ENCODE measurements around the gene HCN2. TPM values are rescaled to one million over a fixed set of nuclear protein-coding genes. Genes with fewer than 3 reads are reported as not detected.

HCN2 gene
- total RNA-seq, 1 experiment from 2014 or later = 0.04 TPM

DNA sequence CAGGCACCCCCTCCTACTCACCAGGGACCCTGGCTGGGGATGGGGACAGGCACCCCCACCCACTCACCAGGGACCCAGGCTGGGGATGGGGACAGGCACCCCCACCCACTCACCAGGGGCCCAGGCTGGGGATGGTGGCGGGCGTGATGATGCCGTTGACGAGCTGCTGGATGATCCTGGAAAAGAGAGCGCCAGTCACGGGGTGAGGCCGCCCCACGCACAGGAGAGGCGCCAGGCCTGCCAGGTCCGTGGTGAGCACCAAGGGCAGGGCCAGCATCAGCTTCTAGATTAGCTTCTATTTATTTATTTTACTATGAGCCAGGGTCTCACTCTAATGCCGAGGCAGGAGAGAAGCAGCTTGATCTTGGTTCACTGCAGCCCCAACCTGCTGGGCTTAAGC lies 60.4 kb downstream of the HCN2 start:
- BruUV-seq (replicated peaks) = no TSS peak
- POLR2A ChIA-PET (ENCODE audit: unreplicated experiment) = no interaction called here
- no peaks in the 10 kb centered on the region for H3K36me3 ChIP-seq (ENCODE audit: low read depth, low read length)
- H2AFZ ChIP-seq (ENCODE audit: low read length) = no peak overlapping the region
- H4K20me1 ChIP-seq (ENCODE audit: low read length) = no peaks in the 10 kb centered on the region
- TF ChIP-seq EZH2 (IDR thresholded peaks at IDR 0.05; ENCODE audit: low read length, unreplicated experiment) (no peak), EZH2phosphoT487 (IDR thresholded peaks at IDR 0.05; ENCODE audit: borderline replicate concordance, low read length) (no peak)
- no peak overlapping the region for H3K4me3 ChIP-seq (ENCODE audit: low read length)
- no peak overlapping the region for H3K4me2 ChIP-seq (ENCODE audit: low read length)
- H3K79me2 ChIP-seq (ENCODE audit: low read length) = peaks cover 25% of the 10 kb centered on the region
- H3K9me2 ChIP-seq (replicated peaks; ENCODE audit: low read length) = no peaks in the 10 kb centered on the region
- no peak for ATAC-seq
- DNase-seq = no peak
- H3K9me3 ChIP-seq (ENCODE audit: low read length) = no peaks in the 10 kb centered on the region
- H3K9ac ChIP-seq (ENCODE audit: low read length) = no peak overlapping the region
- H3K27ac ChIP-seq (ENCODE audit: low read length) = no peak overlapping the region
- H3K27me3 ChIP-seq (ENCODE audit: low read length) = no peaks in the 10 kb centered on the region
- no peaks in the 10 kb centered on the region for H3K4me1 ChIP-seq (ENCODE audit: insufficient read depth, low read length)
- intact Hi-C loops (cut with micrococcal nuclease) = no loop called here
- no peaks in the 10 kb centered on the region for H3F3A ChIP-seq (ENCODE audit: low read length, unreplicated experiment)
- CTCF ChIA-PET = interaction anchor here (0.5 kb wide), 1 partner anchor 1131 kb away, joined by 3 read pairs; no protein-coding TSS in a partner anchor

DNA sequence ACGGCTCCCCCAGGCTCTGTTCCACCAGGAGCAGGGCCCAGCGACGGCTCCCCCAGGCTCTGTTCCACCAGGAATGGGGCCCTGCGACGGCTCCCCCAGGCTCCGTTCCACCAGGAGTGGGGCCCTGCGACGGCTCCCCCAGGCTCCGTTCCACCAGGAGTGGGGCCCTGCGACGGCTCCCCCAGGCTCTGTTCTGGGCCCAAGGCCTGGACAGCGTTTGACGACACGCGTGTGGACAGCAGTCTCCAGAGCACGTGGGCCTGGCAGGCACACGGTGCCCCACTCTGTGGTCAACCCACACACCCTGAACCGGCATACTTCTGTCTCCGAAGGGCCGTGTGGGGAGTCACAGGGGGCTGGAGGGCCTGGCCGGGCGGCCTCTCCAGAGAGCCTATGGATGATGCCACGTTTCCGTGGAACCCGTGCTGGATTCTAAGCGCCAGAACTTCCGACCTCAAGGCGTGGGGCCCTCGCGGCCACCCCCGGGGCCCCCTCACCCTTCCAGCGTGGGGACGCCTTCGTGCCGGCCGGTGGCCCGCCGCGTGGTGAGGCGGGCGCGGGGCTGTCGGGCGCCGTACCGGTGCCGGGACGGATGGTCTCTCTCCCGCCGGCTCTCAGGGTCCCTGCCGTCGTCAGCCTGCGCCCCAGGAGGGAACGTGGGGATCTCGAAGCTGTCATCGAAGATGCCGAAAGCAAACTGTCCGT lies 61.6 kb downstream of the HCN2 start:
- intact Hi-C loops (cut with micrococcal nuclease) = no loop called here
- CTCF ChIA-PET = no interaction called here

DNA sequence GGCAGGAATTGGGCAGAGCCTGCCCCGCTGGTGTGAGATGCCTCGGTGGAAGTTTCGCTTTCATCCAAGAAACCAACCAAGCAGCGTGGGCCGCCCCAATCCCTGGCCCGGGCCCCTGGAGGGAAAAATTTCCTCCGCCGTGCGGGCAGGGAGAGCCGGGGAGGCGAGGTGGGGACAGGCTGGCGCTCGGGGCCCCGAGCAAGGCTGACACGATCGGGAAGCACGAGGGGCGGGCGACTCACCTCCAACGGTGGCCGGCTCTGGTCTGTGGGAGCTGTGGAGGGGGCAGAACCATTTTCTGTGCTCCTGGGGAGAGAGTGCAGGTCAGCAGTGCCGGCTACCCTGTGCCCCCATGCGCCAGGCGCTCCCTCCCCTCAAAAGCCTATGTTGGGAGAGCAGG lies 62.3 kb downstream of the HCN2 start:
- Histone ChIP-seq H3K9me2 (replicated peaks; ENCODE audit: low read length) (no peaks in the 10 kb centered on the region), H3K36me3 (ENCODE audit: low read depth, low read length) (no peaks in the 10 kb centered on the region), H3K27ac (ENCODE audit: low read length) (no peak overlapping the region), H3K9ac (ENCODE audit: low read length) (no peak overlapping the region), H3K4me1 (ENCODE audit: insufficient read depth, low read length) (no peaks in the 10 kb centered on the region), H3K4me2 (ENCODE audit: low read length) (no peak overlapping the region), H3K4me3 (ENCODE audit: low read length) (no peak overlapping the region), H4K20me1 (ENCODE audit: low read length) (peaks cover 10% of the 10 kb centered on the region; the same call in 1 of the 2 replicates), H3F3A (ENCODE audit: low read length, unreplicated experiment) (no peaks in the 10 kb centered on the region), H3K79me2 (ENCODE audit: low read length) (peaks cover 44% of the 10 kb centered on the region), H3K9me3 (ENCODE audit: low read length) (no peaks in the 10 kb centered on the region), H3K27me3 (ENCODE audit: low read length) (no peaks in the 10 kb centered on the region), H2AFZ (ENCODE audit: low read length) (no peak overlapping the region)
- BruUV-seq (replicated peaks) = no TSS peak
- no peak for ATAC-seq
- POLR2A ChIA-PET (ENCODE audit: unreplicated experiment) = no interaction called here
- DNase-seq = no peak
- TF ChIP-seq, protein P1, sequence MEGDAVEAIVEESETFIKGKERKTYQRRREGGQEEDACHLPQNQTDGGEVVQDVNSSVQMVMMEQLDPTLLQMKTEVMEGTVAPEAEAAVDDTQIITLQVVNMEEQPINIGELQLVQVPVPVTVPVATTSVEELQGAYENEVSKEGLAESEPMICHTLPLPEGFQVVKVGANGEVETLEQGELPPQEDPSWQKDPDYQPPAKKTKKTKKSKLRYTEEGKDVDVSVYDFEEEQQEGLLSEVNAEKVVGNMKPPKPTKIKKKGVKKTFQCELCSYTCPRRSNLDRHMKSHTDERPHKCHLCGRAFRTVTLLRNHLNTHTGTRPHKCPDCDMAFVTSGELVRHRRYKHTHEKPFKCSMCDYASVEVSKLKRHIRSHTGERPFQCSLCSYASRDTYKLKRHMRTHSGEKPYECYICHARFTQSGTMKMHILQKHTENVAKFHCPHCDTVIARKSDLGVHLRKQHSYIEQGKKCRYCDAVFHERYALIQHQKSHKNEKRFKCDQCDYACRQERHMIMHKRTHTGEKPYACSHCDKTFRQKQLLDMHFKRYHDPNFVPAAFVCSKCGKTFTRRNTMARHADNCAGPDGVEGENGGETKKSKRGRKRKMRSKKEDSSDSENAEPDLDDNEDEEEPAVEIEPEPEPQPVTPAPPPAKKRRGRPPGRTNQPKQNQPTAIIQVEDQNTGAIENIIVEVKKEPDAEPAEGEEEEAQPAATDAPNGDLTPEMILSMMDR (conservative IDR thresholded peaks at IDR 0.05; ENCODE audit: low read depth, low read length) = no peak
- TF ChIP-seq EZH2 (IDR thresholded peaks at IDR 0.05; ENCODE audit: low read length, unreplicated experiment) (no peak), EZH2phosphoT487 (IDR thresholded peaks at IDR 0.05; ENCODE audit: borderline replicate concordance, low read length) (no peak)
- intact Hi-C loops (cut with micrococcal nuclease) = no loop called here
- CTCF ChIA-PET = no interaction called here

More for the DNA sequence above, 61.6 kb downstream of the HCN2 start:
- BruUV-seq (replicated peaks) = no TSS peak
- H3K36me3 ChIP-seq (ENCODE audit: low read depth, low read length) = no peaks in the 10 kb centered on the region
- POLR2A ChIA-PET (ENCODE audit: unreplicated experiment) = no interaction called here
- no peak overlapping the region for H3K27ac ChIP-seq (ENCODE audit: low read length)
- no peaks in the 10 kb centered on the region for H3F3A ChIP-seq (ENCODE audit: low read length, unreplicated experiment)
- no peak for TF ChIP-seq EZH2 (IDR thresholded peaks at IDR 0.05; ENCODE audit: low read length, unreplicated experiment)
- no peak for TF ChIP-seq EZH2phosphoT487 (IDR thresholded peaks at IDR 0.05; ENCODE audit: borderline replicate concordance, low read length)
- TF ChIP-seq, protein P1 (conservative IDR thresholded peaks at IDR 0.05; ENCODE audit: low read depth, low read length) = no peak
- no peak overlapping the region for H3K4me3 ChIP-seq (ENCODE audit: low read length)
- peaks cover 37% of the 10 kb centered on the region for H3K79me2 ChIP-seq (ENCODE audit: low read length)
- no peak overlapping the region for H3K4me2 ChIP-seq (ENCODE audit: low read length)
- no peaks in the 10 kb centered on the region for H3K4me1 ChIP-seq (ENCODE audit: insufficient read depth, low read length)
- H3K9me2 ChIP-seq (replicated peaks; ENCODE audit: low read length) = no peaks in the 10 kb centered on the region
- ATAC-seq = no peak
- peaks cover 6% of the 10 kb centered on the region; the same call in 1 of the 2 replicates for H4K20me1 ChIP-seq (ENCODE audit: low read length)
- H3K27me3 ChIP-seq (ENCODE audit: low read length) = no peaks in the 10 kb centered on the region
- H2AFZ ChIP-seq (ENCODE audit: low read length) = no peak overlapping the region
- no peaks in the 10 kb centered on the region for H3K9me3 ChIP-seq (ENCODE audit: low read length)
- no peak for DNase-seq
- H3K9ac ChIP-seq (ENCODE audit: low read length) = no peak overlapping the region
